ENCODE data around the gene OTUB2.

Gene OTUB2

DNA sequence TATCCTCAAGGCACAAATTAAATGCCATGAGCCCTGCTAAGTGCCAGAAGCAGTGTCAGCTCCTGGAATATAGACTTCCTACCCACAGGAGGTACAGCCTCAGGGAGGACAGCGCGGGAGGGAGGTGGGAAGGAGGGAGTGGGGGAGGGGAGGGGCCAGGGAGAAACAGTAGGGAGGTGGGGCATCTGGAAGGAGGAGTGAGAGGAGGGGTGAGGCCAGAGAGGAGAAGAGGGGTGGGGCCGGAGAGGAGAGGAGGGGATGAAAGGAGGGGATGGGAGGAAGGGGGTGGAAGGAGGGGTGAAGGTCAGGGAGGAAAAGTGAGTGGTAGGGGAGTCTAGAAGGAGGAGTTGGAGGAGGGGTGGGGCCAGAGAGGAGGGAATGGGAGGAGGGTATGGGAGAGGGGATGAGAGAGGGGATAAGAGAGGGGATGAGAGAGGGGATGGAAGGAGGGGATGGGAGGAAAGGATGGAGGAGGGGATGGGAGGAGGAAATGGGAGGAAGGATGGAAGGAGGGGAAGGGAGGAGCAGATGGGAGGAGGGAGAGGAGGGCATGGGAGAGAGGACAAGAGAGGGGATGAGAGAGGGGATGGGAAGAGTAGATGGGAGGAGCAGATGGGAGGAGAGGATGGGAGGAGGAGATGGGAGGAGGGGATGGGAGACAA is 38.2 kb upstream of the OTUB2 start:
- in situ Hi-C loops (cut with HindIII; ENCODE audit: low sequenced_read_pairs): no loop called here
- TF ChIP-seq CTCF (IDR thresholded peaks at IDR 0.05; ENCODE audit: low read depth, low read length): no peak
- no peak overlapping the region for H3K4me3 ChIP-seq (ENCODE audit: low read depth, low read length)
- DNase-seq (ENCODE audit: low read depth, low spot score): no peak

- no peak for TF ChIP-seq CTCF (IDR thresholded peaks at IDR 0.05; ENCODE audit: low read depth, low read length)
- in situ Hi-C loops (cut with HindIII; ENCODE audit: low sequenced_read_pairs): no loop called here
- no peak for DNase-seq (ENCODE audit: low read depth, low spot score)
- no peak overlapping the region for H3K4me3 ChIP-seq (ENCODE audit: low read depth, low read length)
Measured at GRCh38 chr14:93989939-93990338, 36.2 kb upstream of the OTUB2 start.

- in situ Hi-C loops (cut with HindIII; ENCODE audit: low sequenced_read_pairs): no loop called here
- no peak for DNase-seq (ENCODE audit: low read depth, low spot score)
- no peak for TF ChIP-seq CTCF (IDR thresholded peaks at IDR 0.05; ENCODE audit: low read depth, low read length)
- H3K4me3 ChIP-seq (ENCODE audit: low read depth, low read length): no peak overlapping the region
Measured at GRCh38 chr14:93991212-93991611, 34.9 kb upstream of the OTUB2 start.

DNA sequence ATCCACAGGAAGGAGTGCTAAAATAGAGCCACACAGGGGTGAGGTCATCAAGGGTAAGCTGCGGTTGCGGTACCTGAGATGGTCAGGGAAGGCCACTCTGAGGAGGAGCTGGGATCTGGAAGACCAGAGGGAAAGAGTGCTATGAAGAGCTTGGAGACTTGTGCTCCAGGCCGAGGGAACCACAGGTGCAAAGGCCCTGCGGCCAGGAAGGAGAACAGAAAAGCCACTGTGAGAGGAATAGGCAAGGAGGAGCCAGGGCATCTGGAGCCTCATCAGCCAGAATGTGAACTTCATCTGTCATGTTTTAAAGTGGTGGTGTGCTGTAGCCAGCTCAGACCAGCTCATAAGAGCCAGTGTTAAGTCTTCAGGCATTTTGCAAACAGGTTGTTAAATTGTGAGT is 34.5 kb upstream of the OTUB2 start:
- TF ChIP-seq CTCF (IDR thresholded peaks at IDR 0.05; ENCODE audit: low read depth, low read length): no peak
- no peak overlapping the region for H3K4me3 ChIP-seq (ENCODE audit: low read depth, low read length)
- in situ Hi-C loops (cut with HindIII; ENCODE audit: low sequenced_read_pairs): no loop called here
- no peak for DNase-seq (ENCODE audit: low read depth, low spot score)

DNA sequence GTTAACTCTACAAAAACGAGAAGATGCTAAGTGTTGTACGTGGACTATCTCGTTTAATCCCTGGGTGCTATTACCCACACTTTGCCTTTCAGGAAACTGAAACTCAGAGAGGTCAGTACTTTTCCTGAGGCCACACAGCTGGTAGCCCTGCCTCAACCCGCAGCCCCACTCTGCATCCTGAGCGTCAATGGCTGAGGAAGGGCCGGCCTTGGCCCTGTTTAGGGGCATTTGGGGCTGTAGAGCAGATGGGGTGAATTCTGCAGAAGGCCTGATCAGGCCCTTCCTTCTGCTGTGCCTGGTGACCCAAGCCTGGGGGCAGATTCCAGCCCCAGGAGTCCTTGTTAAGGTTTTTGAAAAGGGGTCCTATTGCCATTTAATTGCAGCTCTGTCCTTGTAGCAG is 32.8 kb upstream of the OTUB2 start:
- H3K4me3 ChIP-seq (ENCODE audit: low read depth, low read length): no peak overlapping the region
- DNase-seq (ENCODE audit: low read depth, low spot score): no peak
- in situ Hi-C loops (cut with HindIII; ENCODE audit: low sequenced_read_pairs): no loop called here
- TF ChIP-seq CTCF (IDR thresholded peaks at IDR 0.05; ENCODE audit: low read depth, low read length): no peak

- no peak overlapping the region for H3K4me3 ChIP-seq (ENCODE audit: low read depth, low read length)
- peak; percentile 72 for DNase-seq (ENCODE audit: low read depth, low spot score)
- in situ Hi-C loops (cut with HindIII; ENCODE audit: low sequenced_read_pairs): no loop called here
- TF ChIP-seq CTCF (IDR thresholded peaks at IDR 0.05; ENCODE audit: low read depth, low read length): no peak
Measured at GRCh38 chr14:93994919-93995682, 31.0 kb upstream of the OTUB2 start.

Data from astrocyte of the spinal cord (primary cell).